ENCODE data around the gene SLC38A3. TPM values are rescaled to one million over a fixed set of nuclear protein-coding genes. Genes with fewer than 3 reads are reported as not detected.

SLC38A3 gene
- total and polyA plus RNA-seq, 2 of the 8 experiments (the other 6 are each of a cell fraction or from before 2014, with no cell fraction given) = 1.2 to 3.7 TPM

DNA sequence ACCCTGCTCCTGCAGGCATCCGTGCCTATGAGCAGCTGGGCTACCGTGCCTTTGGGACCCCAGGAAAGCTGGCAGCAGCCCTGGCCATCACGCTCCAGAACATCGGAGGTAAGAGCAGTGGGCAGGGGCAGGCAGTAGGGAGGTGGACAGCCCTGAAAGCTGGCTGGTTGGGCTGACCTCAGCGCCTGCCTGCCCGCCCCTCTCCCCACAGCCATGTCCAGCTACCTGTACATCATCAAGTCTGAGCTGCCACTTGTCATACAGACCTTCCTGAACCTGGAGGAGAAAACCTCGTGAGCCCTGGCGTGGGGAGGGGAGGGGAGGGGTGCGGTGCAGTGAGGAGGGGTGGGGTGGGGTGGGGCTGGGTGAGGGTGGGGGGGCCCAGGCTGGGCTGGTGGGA, 10.5 kb downstream of the SLC38A3 start (continued):
- TF ChIP-seq ATF2 (IDR thresholded peaks at IDR 0.05; ENCODE audit: low read length) (no peak), TAF1 (IDR thresholded peaks at IDR 0.05; ENCODE audit: low read depth, low read length) (no peak), CTBP2 (IDR thresholded peaks at IDR 0.05; ENCODE audit: borderline replicate concordance, insufficient read depth, insufficient read length, low read length) (no peak), USF2 (IDR thresholded peaks at IDR 0.05; ENCODE audit: low read length) (no peak), HDAC2 (IDR thresholded peaks at IDR 0.05; ENCODE audit: borderline replicate concordance in 1 of 2, low read depth in 2 of 2, low read length in 2 of 2) (no peak), TAF7 (optimal IDR thresholded peaks at IDR 0.05; ENCODE audit: borderline replicate concordance, low read depth, low read length) (no peak), SIN3A (conservative IDR thresholded peaks at IDR 0.05 in 1 of 2, IDR thresholded peaks at IDR 0.05 in 1 of 2; ENCODE audit: low read depth in 1 of 2, low read length in 2 of 2) (no peak), KDM5A (IDR thresholded peaks at IDR 0.05; ENCODE audit: low read length) (no peak)

Measured in H1 (cell line).